ENCODE data around the gene PRRC2A. TPM values are rescaled to one million over a fixed set of nuclear protein-coding genes. Genes with fewer than 3 reads are reported as not detected.

PRRC2A gene
- total RNA-seq, 2 experiments from 2014 or later = 240 to 246 TPM

DNA sequence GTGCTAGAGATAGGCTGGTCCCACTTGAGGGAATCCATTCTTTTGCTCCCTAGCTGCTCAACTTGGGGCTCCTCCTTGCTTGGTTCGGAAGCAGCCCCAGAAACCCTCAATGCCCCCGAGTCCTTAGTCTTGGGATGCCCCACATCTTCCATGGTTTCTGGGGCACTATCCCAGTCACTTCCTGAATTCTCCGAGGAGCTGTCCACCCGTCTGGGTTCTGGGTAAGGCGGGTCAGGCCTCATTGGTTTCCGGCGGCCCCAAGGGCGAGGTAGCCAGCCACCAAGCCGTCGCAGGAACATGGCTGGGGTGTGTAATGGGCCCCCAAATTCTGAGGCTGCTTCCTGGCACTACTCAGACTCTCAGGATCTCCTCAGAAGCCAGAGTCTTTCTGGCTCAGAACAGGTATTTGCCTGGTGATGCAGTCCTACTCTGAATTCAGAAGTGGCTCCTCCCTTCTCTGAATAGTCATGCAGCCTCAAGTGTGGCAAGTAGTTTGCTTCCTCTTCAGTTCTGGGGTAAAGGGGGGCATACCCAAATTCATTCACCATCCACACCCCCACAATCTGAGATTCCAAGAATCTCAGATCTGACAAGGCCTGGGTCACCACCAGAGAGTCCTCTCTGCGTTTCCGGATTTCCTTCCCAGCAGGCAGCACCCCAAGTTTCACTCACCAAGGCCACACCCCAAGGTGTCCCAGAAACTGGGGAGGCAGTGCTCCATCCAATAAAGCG, 39.3 kb downstream of the PRRC2A start:
- peaks cover 72% of the 10 kb centered on the region for H3K36me3 Mint-ChIP-seq (ENCODE audit: low read depth)
- peak; percentile 52 for DNase-seq
- H3K27me3 Mint-ChIP-seq = no peaks in the 10 kb centered on the region
- ChIA-PET POLR2A (interaction anchor here (0.6 to 0.8 kb wide), 3 partner anchors 8 to 138 kb away, joined by 3 read pairs; partner anchors contain the start of gene LY6G5B), CTCF (interaction anchor here (0.9 to 1.7 kb wide), 5 partner anchors 9 to 117 kb away, joined by 3 to 4 read pairs (median 3); partner anchors contain the start of genes DDX39B and MSH5)
- H3K4me3 Mint-ChIP-seq = peak overlapping the region; percentile 93
- H3K4me1 Mint-ChIP-seq = peaks cover 79% of the 10 kb centered on the region
- peak overlapping the region; percentile 87 for H3K27ac Mint-ChIP-seq
- H3K9me3 Mint-ChIP-seq = no peaks in the 10 kb centered on the region

GRCh38 chr6:31660381-31661261, 40.1 kb downstream of the PRRC2A start, which contains the start of gene C6orf47:
Gene C6orf47 (minus strand): TSS chr6:31660778. CDS start chr6:31659947, 831 bp downstream.
- ChIA-PET POLR2A (interaction anchor here (0.6 to 0.8 kb wide), 3 partner anchors 9 to 139 kb away, joined by 3 read pairs; partner anchors contain the start of gene LY6G5B), CTCF (interaction anchor here (0.6 to 4.7 kb wide), 9 partner anchors 7 to 146 kb away, joined by 3 to 32 read pairs (median 3); partner anchors contain the start of genes APOM, BAG6, LSM2 and MSH5)
- peak within 1 kb of the TSS; percentile 93 for H3K4me3 Mint-ChIP-seq
- peaks cover 75% of the 10 kb centered on the region for H3K4me1 Mint-ChIP-seq
- H3K27ac Mint-ChIP-seq = peak within 1 kb of the TSS; percentile 87
- peaks cover 69% of the 10 kb centered on the region for H3K36me3 Mint-ChIP-seq (ENCODE audit: low read depth)
- H3K9me3 Mint-ChIP-seq = no peaks in the 10 kb centered on the region
- no peaks in the 10 kb centered on the region for H3K27me3 Mint-ChIP-seq
- peak; percentile 79 for DNase-seq

GRCh38 chr6:31661262-31662123, 41.0 kb downstream of the PRRC2A start:
- CTCF ChIA-PET = interaction anchor here (0.6 to 4.7 kb wide), 12 partner anchors 8 to 931 kb away, joined by 3 to 32 read pairs (median 3); partner anchors contain the start of genes APOM, BAG6, LSM2 and MSH5
- Mint-ChIP-seq H3K27me3 (no peaks in the 10 kb centered on the region), H3K4me3 (peak overlapping the region; percentile 93), H3K9me3 (no peaks in the 10 kb centered on the region), H3K4me1 (peaks cover 73% of the 10 kb centered on the region), H3K27ac (peak overlapping the region; percentile 85), H3K36me3 (ENCODE audit: low read depth) (peaks cover 72% of the 10 kb centered on the region)
- no peak for DNase-seq
- POLR2A ChIA-PET = no interaction called here

DNA sequence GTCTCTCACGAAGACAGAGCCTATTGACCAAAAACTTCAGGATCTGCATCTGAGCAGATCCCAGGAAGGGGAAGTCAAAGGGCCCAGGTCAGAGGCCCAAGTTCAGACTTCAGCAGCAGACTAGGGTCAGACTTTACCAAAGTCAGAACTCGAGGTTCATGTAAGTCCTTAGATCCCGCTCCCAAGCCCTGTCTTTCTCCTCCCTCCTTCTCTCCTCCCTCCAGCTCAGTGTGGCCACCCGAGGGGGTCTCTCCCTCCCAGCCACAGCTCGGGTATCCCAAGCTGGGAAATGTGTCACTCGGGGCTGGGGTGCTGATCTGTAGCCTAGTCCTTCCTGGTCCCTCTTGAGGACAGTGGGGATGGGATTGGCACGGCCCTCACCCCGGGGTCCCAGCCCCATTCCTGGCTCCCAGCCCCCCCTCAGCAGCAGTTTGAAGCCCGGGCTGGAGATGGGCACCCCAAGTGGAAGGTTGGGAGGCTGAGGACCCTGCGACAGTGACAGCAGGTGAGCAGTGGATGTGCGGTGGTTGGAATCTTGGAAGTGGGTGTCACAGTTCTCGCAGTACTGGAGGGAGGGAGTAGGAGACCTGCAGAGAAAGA, 41.7 kb downstream of the PRRC2A start:
- Mint-ChIP-seq H3K9me3 (no peaks in the 10 kb centered on the region), H3K27ac (peak overlapping the region; percentile 85), H3K4me1 (peaks cover 75% of the 10 kb centered on the region), H3K27me3 (no peaks in the 10 kb centered on the region), H3K36me3 (ENCODE audit: low read depth) (peaks cover 73% of the 10 kb centered on the region), H3K4me3 (peak overlapping the region; percentile 93)
- ChIA-PET POLR2A (interaction anchor here (0.6 kb wide), 1 partner anchor 200 kb away, joined by 3 read pairs; the partner anchor contains the start of gene NEU1), CTCF (interaction anchor here (0.6 to 4.7 kb wide), 6 partner anchors 9 to 931 kb away, joined by 3 to 32 read pairs (median 4); partner anchors contain the start of genes APOM and BAG6)
- DNase-seq = no peak

- ChIA-PET CTCF (interaction anchor here (0.6 to 4.7 kb wide), 7 partner anchors 10 to 796 kb away, joined by 3 to 32 read pairs (median 4); partner anchors contain the start of genes APOM, BAG6 and NFKBIL1), POLR2A (interaction anchor here (0.6 kb wide), 3 partner anchors 29 to 200 kb away, joined by 3 to 5 read pairs (median 4); partner anchors contain the start of gene NEU1)
- Mint-ChIP-seq H3K4me3 (peak overlapping the region; percentile 87), H3K4me1 (peaks cover 73% of the 10 kb centered on the region), H3K36me3 (ENCODE audit: low read depth) (peaks cover 74% of the 10 kb centered on the region), H3K27me3 (no peaks in the 10 kb centered on the region), H3K9me3 (no peaks in the 10 kb centered on the region), H3K27ac (peak overlapping the region; percentile 94)
- DNase-seq = no peak
Measured at GRCh38 chr6:31663126-31663960, 42.8 kb downstream of the PRRC2A start.

DNA sequence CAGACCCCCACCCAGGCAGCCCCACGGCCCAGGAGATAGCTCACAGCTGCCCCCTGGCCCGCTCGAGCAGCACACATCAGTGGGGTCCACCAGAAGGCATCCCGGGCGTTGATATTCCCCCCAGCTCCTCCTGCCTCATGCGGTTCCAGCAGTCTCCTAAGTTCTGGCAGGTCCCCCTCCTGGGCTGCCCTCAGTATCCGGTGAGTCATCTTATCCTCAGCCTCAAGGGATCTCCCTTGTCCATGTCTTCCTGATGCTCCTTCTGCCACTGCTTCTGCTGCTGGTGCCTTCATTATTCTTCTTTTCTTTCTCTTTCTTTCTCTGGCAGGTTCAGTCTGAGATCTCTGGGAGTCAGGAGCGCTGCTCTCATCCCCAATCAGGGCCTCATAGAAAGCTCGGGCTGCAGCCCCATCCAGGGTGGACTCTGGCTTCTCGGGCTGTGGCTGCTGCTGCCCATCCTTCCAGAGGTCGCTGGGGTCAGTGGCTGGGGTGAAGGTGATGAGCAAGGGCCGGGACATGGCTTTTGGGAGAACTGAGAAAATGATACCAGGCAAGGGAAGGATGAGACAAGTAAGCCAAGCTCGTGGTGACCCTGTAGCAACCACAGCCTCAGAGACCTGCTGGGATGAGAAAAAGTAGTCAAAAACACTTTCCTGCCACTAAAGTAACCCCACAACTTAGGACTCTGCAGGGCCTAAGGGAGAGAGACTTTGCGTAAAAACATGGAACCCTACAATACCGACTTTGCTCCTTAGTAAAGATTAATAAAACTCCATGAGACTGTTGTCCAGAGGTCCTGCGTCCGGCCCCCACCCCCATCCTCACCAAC, 43.7 kb downstream of the PRRC2A start:
- H3K4me3 Mint-ChIP-seq = peak overlapping the region; percentile 87
- H3K36me3 Mint-ChIP-seq (ENCODE audit: low read depth) = peaks cover 75% of the 10 kb centered on the region
- H3K4me1 Mint-ChIP-seq = peaks cover 73% of the 10 kb centered on the region
- H3K27me3 Mint-ChIP-seq = no peaks in the 10 kb centered on the region
- CTCF ChIA-PET = interaction anchor here (0.8 to 4.7 kb wide), 8 partner anchors 11 to 234 kb away, joined by 3 to 32 read pairs (median 4); partner anchors contain the start of genes APOM, BAG6 and NFKBIL1
- DNase-seq = peak; percentile 19
- H3K27ac Mint-ChIP-seq = peak overlapping the region; percentile 94
- POLR2A ChIA-PET = interaction anchor here (0.5 to 0.8 kb wide), 5 partner anchors 12 to 310 kb away, joined by 3 to 6 read pairs (median 3); partner anchors contain the start of genes BAG6 and HSPA1B
- H3K9me3 Mint-ChIP-seq = no peaks in the 10 kb centered on the region

- Mint-ChIP-seq H3K4me1 (peaks cover 67% of the 10 kb centered on the region), H3K27me3 (no peaks in the 10 kb centered on the region), H3K9me3 (no peaks in the 10 kb centered on the region), H3K4me3 (peak within 1 kb of the TSS; percentile 87), H3K36me3 (ENCODE audit: low read depth) (peaks cover 70% of the 10 kb centered on the region), H3K27ac (peak within 1 kb of the TSS; percentile 94)
- POLR2A ChIA-PET = interaction anchor here (0.7 to 0.8 kb wide), 4 partner anchors 13 to 239 kb away, joined by 3 to 6 read pairs (median 4); partner anchors contain the start of genes BAG6 and HSPA1B
- CTCF ChIA-PET = interaction anchor here (0.9 to 4.7 kb wide), 5 partner anchors 12 to 233 kb away, joined by 3 to 32 read pairs (median 3); partner anchors contain the start of genes APOM and BAG6
- peak; percentile 95 for DNase-seq
Measured at GRCh38 chr6:31664790-31665500, 44.4 kb downstream of the PRRC2A start, which contains the start of gene GPANK1. Gene GPANK1 (minus strand): TSS chr6:31664997. CDS start chr6:31664478, 519 bp downstream.

GRCh38 chr6:31665501-31666336, 45.2 kb downstream of the PRRC2A start, which contains the start of gene CSNK2B:
Gene CSNK2B (plus strand): TSS chr6:31666080. CDS start chr6:31666832, 752 bp downstream.
- H3K4me1 Mint-ChIP-seq = peaks cover 63% of the 10 kb centered on the region
- ChIA-PET POLR2A (interaction anchor here (0.7 kb wide), 1 partner anchor 138 kb away, joined by 3 read pairs; no protein-coding TSS in a partner anchor), CTCF (interaction anchor here (0.9 to 2.1 kb wide), 6 partner anchors 10 to 85 kb away, joined by 3 to 8 read pairs (median 3); partner anchors contain the start of genes APOM and LY6G5C)
- no peaks in the 10 kb centered on the region for H3K9me3 Mint-ChIP-seq
- peak within 1 kb of the TSS; percentile 87 for H3K4me3 Mint-ChIP-seq
- no peaks in the 10 kb centered on the region for H3K27me3 Mint-ChIP-seq
- peak within 1 kb of the TSS; percentile 94 for H3K27ac Mint-ChIP-seq
- peaks cover 73% of the 10 kb centered on the region for H3K36me3 Mint-ChIP-seq (ENCODE audit: low read depth)
- DNase-seq = peak; percentile 99
